SK-N-MC (cell line): ENCODE measurements around the gene LEMD1.

Experiments used
- DNase-seq: peaks from one replicate; pipeline ENCODE4 v3.0.0-alpha.2; 2011; ENCODE audit warnings: low read depth, low spot score
- H3K27ac ChIP-seq: fragments of 200-600 bp; sonication (generic); 2 replicates; pipeline ENCODE4 v1.5.1; 2016; ENCODE audit warnings: mixed run types
- H3K36me3 ChIP-seq: fragments of 200-600 bp; sonication (generic); 2 replicates; pipeline ENCODE4 v1.6.1; 2017; ENCODE audit warnings: antibody characterized with exemption, low read length, mixed read lengths; ENCODE audit not compliant: insufficient read depth
- H3K4me3 ChIP-seq: fragments of 200-600 bp; sonication (generic); 2 replicates; pipeline ENCODE4 v1.5.1; 2016
- H3K9ac ChIP-seq: fragments of 200-600 bp; sonication (generic); 2 replicates; pipeline ENCODE4 v1.8.0; 2017; ENCODE audit warnings: mixed run types, mixed read lengths; ENCODE audit not compliant: insufficient read length
- H3K9me3 ChIP-seq: fragments of 200-600 bp; sonication (generic); 2 replicates; pipeline ENCODE4 v1.6.1; 2017; ENCODE audit warnings: low read depth, mild to moderate bottlenecking, antibody characterized with exemption, low read length, moderate library complexity, mixed read lengths
- EZH2 ChIP-seq: fragments of 200-600 bp; sonication (generic); IDR thresholded peaks from one replicate; pipeline ENCODE4 v1.6.1; 2017; ENCODE audit warnings: antibody characterized with exemption
- FOXP2 ChIP-seq: optimal IDR thresholded peaks from 2 replicates; pipeline ENCODE3; 2011; ENCODE audit warnings: mild to moderate bottlenecking, moderate library complexity; ENCODE audit not compliant: insufficient read depth; ENCODE audit errors: extremely low read length, control extremely low read depth
- POLR2AphosphoS5 ChIP-seq: IDR thresholded peaks from 2 replicates; pipeline ENCODE4 v1.6.1; 2012; ENCODE audit warnings: mild to moderate bottlenecking, low read depth, low read length, borderline replicate concordance

LEMD1 gene

GRCh38 chr1:205448540-205449253, 26.8 kb upstream of the LEMD1 start:
- H3K9ac ChIP-seq: no peak overlapping the region
- no peaks in the 10 kb centered on the region for H3K9me3 ChIP-seq
- H3K4me3 ChIP-seq: no peak overlapping the region
- H3K27ac ChIP-seq: no peak overlapping the region
- TF ChIP-seq EZH2: no peak
- no peak for TF ChIP-seq FOXP2
- no peak for TF ChIP-seq POLR2AphosphoS5
- H3K36me3 ChIP-seq: no peaks in the 10 kb centered on the region
- DNase-seq: no peak

GRCh38 chr1:205447457-205448341, 25.8 kb upstream of the LEMD1 start:
- H3K36me3 ChIP-seq: no peaks in the 10 kb centered on the region
- no peak for TF ChIP-seq FOXP2
- TF ChIP-seq POLR2AphosphoS5: no peak
- no peak for TF ChIP-seq EZH2
- no peak for DNase-seq
- no peak overlapping the region for H3K27ac ChIP-seq
- no peak overlapping the region for H3K4me3 ChIP-seq
- no peak overlapping the region for H3K9ac ChIP-seq
- no peaks in the 10 kb centered on the region for H3K9me3 ChIP-seq

- H3K9me3 ChIP-seq: no peaks in the 10 kb centered on the region
- no peak overlapping the region for H3K27ac ChIP-seq
- no peak overlapping the region for H3K9ac ChIP-seq
- TF ChIP-seq EZH2: no peak
- no peak for TF ChIP-seq FOXP2
- no peak for TF ChIP-seq POLR2AphosphoS5
- DNase-seq: no peak
- no peak overlapping the region for H3K4me3 ChIP-seq
- H3K36me3 ChIP-seq: no peaks in the 10 kb centered on the region
These were observed 25.0 kb upstream of the LEMD1 start for GRCh38 chr1:205446828-205447227.

GRCh38 chr1:205445646-205445935, 23.7 kb upstream of the LEMD1 start:
- TF ChIP-seq FOXP2 (no peak), EZH2 (no peak), POLR2AphosphoS5 (no peak)
- Histone ChIP-seq H3K9ac (peak overlapping the region; percentile 17), H3K27ac (no peak overlapping the region), H3K36me3 (no peaks in the 10 kb centered on the region), H3K9me3 (no peaks in the 10 kb centered on the region), H3K4me3 (peak overlapping the region; percentile 49; the same call in 1 of the 2 replicates)
- no peak for DNase-seq

- TF ChIP-seq POLR2AphosphoS5 (no peak), FOXP2 (no peak), EZH2 (no peak)
- DNase-seq: no peak
- peak overlapping the region; percentile 49 for H3K4me3 ChIP-seq
- H3K36me3 ChIP-seq: no peaks in the 10 kb centered on the region
- no peak overlapping the region for H3K27ac ChIP-seq
- H3K9ac ChIP-seq: peak overlapping the region; percentile 17
- no peaks in the 10 kb centered on the region for H3K9me3 ChIP-seq
These were observed 23.2 kb upstream of the LEMD1 start for GRCh38 chr1:205444931-205445645.

- Histone ChIP-seq H3K4me3 (peak overlapping the region; percentile 49; the same call in 1 of the 2 replicates), H3K27ac (no peak overlapping the region), H3K9ac (no peak overlapping the region), H3K36me3 (no peaks in the 10 kb centered on the region), H3K9me3 (no peaks in the 10 kb centered on the region)
- DNase-seq: no peak
- no peak for TF ChIP-seq POLR2AphosphoS5
- no peak for TF ChIP-seq EZH2
- TF ChIP-seq FOXP2: no peak
These were observed 22.6 kb upstream of the LEMD1 start for GRCh38 chr1:205444300-205444930.

GRCh38 chr1:205443585-205444299, 21.9 kb upstream of the LEMD1 start:
- Histone ChIP-seq H3K9ac (no peak overlapping the region), H3K4me3 (no peak overlapping the region), H3K36me3 (no peaks in the 10 kb centered on the region), H3K9me3 (no peaks in the 10 kb centered on the region), H3K27ac (no peak overlapping the region)
- DNase-seq: no peak
- TF ChIP-seq POLR2AphosphoS5 (no peak), FOXP2 (no peak), EZH2 (no peak)
